GM12872 (cell line): ENCODE data around the gene ERVH48-1.

ENCODE experiments used
- TF ChIP-seq, protein P1 (sequence below): IDR thresholded peaks from 3 replicates; pipeline ENCODE4 v1.5.1; 2011; ENCODE audit warnings: low read depth, mild to moderate bottlenecking, low read length, moderate library complexity; ENCODE audit not compliant: insufficient read depth

Gene ERVH48-1

DNA sequence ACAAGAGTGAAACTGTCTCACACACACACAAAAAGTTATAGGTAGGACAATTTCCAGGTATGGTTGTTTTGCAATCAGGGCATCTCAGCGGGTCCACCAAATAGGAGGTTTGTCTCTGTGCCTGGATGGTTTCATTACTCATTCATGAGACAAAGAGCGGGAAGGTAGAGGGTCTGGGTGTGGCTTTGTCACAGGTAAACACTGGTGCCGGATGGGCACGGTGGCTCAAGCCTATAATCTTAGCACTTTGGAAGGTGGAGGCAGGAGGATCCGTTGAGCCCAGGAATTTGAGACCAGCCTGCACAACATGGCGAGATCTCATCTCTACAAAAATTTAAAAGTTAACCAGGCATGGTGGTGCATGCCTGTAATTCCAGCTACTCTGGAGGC, 16.3 kb upstream of the ERVH48-1 start:
- TF ChIP-seq, protein P1, sequence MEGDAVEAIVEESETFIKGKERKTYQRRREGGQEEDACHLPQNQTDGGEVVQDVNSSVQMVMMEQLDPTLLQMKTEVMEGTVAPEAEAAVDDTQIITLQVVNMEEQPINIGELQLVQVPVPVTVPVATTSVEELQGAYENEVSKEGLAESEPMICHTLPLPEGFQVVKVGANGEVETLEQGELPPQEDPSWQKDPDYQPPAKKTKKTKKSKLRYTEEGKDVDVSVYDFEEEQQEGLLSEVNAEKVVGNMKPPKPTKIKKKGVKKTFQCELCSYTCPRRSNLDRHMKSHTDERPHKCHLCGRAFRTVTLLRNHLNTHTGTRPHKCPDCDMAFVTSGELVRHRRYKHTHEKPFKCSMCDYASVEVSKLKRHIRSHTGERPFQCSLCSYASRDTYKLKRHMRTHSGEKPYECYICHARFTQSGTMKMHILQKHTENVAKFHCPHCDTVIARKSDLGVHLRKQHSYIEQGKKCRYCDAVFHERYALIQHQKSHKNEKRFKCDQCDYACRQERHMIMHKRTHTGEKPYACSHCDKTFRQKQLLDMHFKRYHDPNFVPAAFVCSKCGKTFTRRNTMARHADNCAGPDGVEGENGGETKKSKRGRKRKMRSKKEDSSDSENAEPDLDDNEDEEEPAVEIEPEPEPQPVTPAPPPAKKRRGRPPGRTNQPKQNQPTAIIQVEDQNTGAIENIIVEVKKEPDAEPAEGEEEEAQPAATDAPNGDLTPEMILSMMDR, result no peak

DNA sequence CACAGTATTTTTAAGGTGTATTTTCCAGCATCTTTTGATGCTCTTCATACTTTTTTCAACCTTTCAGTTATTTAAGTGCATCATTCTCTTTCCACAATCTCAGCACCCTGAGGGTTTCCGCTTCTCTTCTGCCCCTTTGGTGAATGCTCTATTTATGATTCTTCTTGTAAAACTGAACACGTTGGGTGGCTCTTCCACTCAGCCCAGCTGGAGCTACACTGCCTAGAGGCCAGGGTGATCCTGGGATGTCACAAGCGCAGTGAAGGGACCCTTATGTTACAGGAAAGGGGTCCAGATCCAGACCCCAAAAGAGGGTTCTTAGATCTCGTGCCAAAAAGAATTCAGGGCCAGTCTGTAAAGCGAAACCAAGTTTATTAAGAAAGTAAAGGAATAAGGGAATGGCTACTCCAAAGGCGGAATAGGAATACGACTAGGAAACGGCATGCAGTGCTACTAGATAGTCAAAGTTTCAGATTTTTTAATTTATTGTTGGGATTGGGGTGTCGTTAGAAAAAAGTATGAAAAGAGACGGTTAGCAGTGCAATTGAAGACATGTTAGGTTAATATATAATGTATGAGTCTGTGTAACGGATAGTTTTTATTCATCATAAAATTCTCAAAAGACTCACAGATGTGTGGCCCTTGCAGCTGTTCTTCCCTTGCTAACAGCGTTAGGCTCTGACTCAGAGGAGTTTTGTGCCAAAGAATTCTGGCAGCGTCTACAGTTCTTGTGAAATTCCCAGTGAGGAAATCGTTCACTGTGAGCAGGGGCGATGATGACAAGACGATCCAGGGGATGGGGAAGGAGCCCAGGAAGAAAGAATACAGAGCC, 14.4 kb upstream of the ERVH48-1 start:
- TF ChIP-seq, protein P1, result no peak

DNA sequence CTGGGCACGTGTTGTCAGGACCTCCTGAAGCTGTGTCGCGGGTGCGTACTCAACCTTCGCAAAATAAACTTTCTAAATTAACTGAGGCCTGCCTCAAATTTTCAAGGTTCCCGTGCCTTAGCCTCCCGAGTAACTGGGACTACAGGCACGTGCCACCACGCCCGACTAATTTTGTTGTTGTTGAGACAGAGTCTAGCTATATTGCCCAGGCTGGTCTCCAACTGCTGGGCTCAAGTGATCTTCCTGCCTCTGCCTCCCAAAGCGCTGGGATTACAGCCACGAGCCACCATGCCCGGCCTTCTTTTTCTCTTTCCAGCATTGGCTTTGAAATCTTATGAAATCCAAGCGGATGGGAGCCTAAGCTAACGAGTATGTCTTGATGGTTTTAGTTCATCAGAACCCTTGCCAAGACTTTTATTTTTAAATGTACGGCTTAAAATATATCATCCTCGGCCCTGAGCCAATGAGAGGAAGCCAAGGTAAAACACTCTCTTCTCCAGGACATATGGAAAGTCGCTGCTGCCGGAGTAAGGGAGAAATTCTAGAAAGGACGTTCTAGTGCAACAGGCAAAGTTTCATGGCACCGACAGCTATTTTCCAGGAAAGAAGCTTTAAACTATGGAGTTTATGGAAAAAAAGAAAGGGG, 12.7 kb upstream of the ERVH48-1 start:
- TF ChIP-seq, protein P1, result no peak

DNA sequence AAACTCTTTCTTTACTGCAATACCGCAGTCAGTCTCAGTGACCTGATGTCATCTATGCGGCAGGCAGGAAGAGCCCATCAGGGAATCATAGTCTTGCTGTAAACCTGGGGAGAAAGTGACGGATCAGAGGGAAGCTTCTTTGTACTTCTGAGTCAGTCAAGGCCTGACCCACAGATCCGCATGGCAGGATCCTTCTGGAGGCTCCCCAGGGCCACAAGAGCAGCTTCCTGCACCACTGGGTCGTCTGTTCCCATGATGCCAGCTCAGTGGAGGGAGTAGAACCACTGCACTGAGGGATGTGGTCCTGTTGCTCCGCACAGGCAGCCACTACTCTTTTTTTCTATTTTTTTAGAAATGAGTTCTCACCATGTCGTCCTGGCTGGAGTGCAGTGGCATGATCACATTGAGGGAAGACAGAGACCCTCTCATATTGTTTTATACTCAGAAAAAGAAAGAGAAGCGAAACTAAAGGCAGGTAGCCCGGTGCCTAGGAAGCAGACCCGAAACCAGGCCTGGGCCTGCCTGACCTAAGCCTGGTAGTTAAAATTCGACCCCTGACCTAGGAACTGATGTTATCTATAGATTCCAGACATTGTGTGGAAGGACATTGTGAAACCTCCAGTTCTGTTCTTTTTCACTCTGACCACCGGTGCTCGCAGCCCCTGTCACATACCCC, 6.3 kb upstream of the ERVH48-1 start:
- TF ChIP-seq, protein P1, result no peak

DNA sequence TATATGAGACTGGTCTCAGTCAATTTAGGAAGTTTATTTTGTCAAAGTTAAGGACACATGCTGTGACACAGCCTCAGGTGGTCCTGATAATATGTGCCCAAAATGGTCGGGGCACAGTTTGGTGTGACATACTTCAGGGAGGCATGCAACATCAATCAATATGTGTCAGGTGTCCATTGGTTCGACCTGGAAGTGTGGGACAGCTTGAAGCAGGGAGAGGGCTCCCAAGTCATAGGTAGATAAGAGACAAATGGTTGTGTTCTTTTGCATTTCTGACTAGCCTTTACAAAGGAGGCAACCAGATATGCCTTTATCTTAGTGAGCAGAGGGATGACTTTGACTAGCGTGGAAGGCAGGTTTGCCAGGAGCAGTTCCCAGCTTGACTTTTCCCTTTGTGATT, 4.5 kb upstream of the ERVH48-1 start:
- TF ChIP-seq, protein P1, result no peak

DNA sequence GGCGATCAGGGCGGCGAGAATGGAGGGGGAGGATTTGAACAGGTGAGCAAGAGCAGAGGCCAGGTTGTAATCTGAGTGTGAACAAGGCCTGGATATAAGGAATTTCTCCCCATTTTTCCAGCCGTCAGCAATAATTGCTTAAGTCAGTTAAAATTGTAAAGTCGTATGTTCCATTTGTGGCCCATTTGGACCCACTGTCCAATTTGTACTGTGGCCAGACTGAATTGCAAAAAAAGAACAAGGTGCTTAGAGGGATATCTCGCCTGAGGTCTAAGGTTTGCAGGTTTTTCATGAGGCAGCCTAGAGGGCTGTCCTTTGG, 1.0 kb downstream of the ERVH48-1 start:
- TF ChIP-seq, protein P1, result no peak
